RWPE2 (cell line): ENCODE results near the gene ARCN1.

Experiments
- ATAC-seq: fragments of 200-7000 bp; cut with Tn5 transposase; 3 replicates; pipeline ENCODE4 v1.9.1; 2021; ENCODE audit warnings: low read depth
- DNase-seq: peaks from one replicate; pipeline ENCODE4 v3.0.0-alpha.2; 2020; ENCODE audit warnings: low spot score
- H3K27ac ChIP-seq: fragments of 450-650 bp; 2 replicates; pipeline ENCODE4 v1.5.1; 2017; ENCODE audit warnings: mild to moderate bottlenecking; ENCODE audit not compliant: poor library complexity, severe bottlenecking
- H3K27me3 ChIP-seq: fragments of 250-450 bp; sonication (Bioruptor Pico); 2 replicates; pipeline ENCODE4 v1.5.1; 2021; ENCODE audit warnings: mild to moderate bottlenecking, moderate library complexity; ENCODE audit not compliant: insufficient read depth, poor library complexity, severe bottlenecking
- H3K36me3 ChIP-seq: fragments of 250-450 bp; sonication (Bioruptor Pico); 2 replicates; pipeline ENCODE4 v1.5.1; 2020; ENCODE audit warnings: low read depth, mild to moderate bottlenecking, moderate library complexity
- H3K4me1 ChIP-seq: fragments of 250-450 bp; sonication (Bioruptor Pico); 2 replicates; pipeline ENCODE4 v1.5.1; 2021; ENCODE audit warnings: mild to moderate bottlenecking, moderate library complexity; ENCODE audit not compliant: insufficient read depth, poor library complexity, severe bottlenecking
- H3K4me3 ChIP-seq: fragments of 250-450 bp; sonication (Bioruptor Pico); 2 replicates; pipeline ENCODE4 v1.5.1; 2021; ENCODE audit warnings: mild to moderate bottlenecking, moderate library complexity; ENCODE audit not compliant: severe bottlenecking
- H3K9me3 ChIP-seq: fragments of 250-450 bp; sonication (Bioruptor Pico); 2 replicates; pipeline ENCODE4 v1.5.1; 2021; ENCODE audit warnings: mild to moderate bottlenecking, moderate library complexity; ENCODE audit not compliant: severe bottlenecking
- CTCF ChIP-seq: fragments of 450-650 bp; IDR thresholded peaks from one replicate; pipeline ENCODE4 v1.5.1; 2017; ENCODE audit warnings: mild to moderate bottlenecking, moderate library complexity; ENCODE audit not compliant: poor library complexity, severe bottlenecking

The ARCN1 gene

DNA sequence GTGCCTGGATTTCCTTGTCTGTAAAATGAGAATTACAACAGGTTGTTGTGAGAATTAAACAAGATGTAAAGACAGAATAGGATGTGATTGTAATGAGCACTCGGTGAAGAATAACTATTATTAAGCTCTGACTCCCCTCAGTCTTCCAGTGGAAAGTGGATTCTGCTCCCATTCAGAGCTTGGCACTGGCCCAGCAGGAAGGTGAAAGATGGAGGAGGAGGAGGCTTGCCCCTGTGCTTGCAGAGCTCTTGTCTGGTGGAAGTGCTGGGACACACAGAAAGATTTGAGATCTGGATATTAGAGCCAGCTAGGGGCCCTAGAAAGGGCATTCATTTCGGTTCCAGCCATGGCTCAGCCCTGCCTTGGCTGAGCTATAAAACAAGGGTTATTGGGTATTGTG is 63.4 kb downstream of the ARCN1 start:
- Histone ChIP-seq H3K4me1 (peaks cover 14% of the 10 kb centered on the region), H3K36me3 (peaks cover 88% of the 10 kb centered on the region), H3K9me3 (no peaks in the 10 kb centered on the region), H3K27me3 (no peaks in the 10 kb centered on the region), H3K4me3 (no peak overlapping the region), H3K27ac (peak overlapping the region; percentile 37)
- DNase-seq (no peak), ATAC-seq (no peak)
- no peak for TF ChIP-seq CTCF

- Histone ChIP-seq H3K27me3 (no peaks in the 10 kb centered on the region), H3K4me3 (no peak overlapping the region), H3K27ac (no peak overlapping the region), H3K9me3 (no peaks in the 10 kb centered on the region), H3K36me3 (peaks cover 88% of the 10 kb centered on the region), H3K4me1 (peaks cover 14% of the 10 kb centered on the region)
- no peak for DNase-seq
- no peak for ATAC-seq
- no peak for TF ChIP-seq CTCF
Measured at GRCh38 chr11:118636569-118637290, 64.5 kb downstream of the ARCN1 start.

DNA sequence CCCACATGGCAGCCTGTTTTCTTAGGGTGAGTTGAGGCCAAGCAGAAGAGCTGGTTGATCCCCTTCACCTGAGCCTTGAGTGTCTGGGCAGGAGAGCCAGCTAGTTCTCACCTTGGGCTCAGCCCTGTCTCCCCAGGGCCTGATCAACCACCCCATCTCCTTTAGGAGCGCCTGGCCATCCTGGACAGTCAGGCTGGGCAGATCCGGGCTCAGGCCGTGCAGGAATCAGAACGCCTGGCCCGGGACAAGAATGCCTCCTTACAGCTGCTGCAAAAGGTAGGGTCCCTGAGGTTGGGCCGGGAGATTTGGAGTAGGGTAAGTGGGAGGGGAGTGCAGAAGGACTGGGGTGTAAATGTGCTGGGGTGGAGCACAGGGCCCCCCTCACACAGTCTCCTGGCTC is 66.5 kb downstream of the ARCN1 start:
- H3K9me3 ChIP-seq, result no peaks in the 10 kb centered on the region
- TF ChIP-seq CTCF, result no peak
- H3K36me3 ChIP-seq, result peaks cover 92% of the 10 kb centered on the region
- no peak for ATAC-seq
- no peaks in the 10 kb centered on the region for H3K27me3 ChIP-seq
- peaks cover 6% of the 10 kb centered on the region for H3K4me1 ChIP-seq
- no peak for DNase-seq
- no peak overlapping the region for H3K27ac ChIP-seq
- H3K4me3 ChIP-seq, result no peak overlapping the region

DNA sequence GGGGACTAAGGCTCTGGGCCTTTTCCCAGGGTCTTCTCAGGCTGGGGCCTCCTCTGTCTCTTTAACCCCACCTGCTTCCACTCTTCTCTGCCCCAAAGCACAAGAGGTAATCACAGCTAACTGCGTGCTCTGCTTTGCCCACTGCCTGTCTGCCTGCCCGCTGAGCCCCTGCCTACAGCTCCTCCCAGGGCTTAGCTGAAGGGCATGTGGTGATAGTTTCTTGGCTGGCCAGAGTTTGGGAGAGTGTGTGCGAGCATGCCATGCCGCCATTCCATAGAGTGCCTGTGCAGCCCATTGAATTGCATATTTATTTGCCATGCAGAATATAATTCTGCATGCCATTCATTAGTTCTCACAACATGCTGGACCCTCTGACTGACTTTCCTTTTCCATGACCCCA is 67.7 kb downstream of the ARCN1 start:
- TF ChIP-seq CTCF, result no peak
- Histone ChIP-seq H3K9me3 (no peaks in the 10 kb centered on the region), H3K4me3 (no peak overlapping the region), H3K27me3 (no peaks in the 10 kb centered on the region), H3K27ac (no peak overlapping the region), H3K36me3 (peaks cover 97% of the 10 kb centered on the region), H3K4me1 (no peaks in the 10 kb centered on the region)
- DNase-seq, result no peak
- no peak for ATAC-seq
